GM18519 (cell line): ENCODE results near the gene ADAMTS14.

Experiments used
- ATAC-seq: cut with Tn5 transposase; IDR thresholded peaks from one replicate; pipeline ENCODE4 v1.9.1; 2021; ENCODE audit warnings: mild to moderate bottlenecking, moderate library complexity; ENCODE audit not compliant: unreplicated experiment, low FRiP score

Gene ADAMTS14

DNA sequence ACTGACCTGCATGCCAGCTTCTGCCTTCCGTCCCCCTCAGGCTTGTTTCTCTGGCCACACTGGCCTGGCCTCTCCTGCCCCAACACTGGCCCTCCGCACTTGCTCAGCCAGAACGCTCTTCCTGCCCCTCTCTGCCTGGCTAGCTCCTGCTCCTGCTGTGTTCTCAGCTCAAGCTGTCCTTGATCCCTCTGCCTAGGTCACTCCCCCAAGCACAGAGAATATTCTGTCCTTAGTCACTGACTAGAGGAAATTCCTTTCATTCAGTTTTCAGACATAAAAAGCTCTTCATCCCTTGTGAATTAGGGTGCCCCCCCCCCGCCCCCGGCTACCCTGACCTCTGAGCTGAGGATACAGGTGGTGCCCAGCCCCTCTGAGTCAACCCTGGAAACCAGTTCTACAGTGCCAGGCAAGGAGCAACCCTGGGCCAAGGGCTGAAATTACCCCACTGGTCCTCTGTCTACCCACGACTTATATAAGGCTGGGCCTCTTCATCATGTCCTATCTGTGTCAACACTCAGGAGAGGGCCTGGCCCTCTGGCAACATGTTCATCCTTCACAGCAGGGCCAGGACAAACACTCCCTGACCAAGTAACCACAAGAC, 136.8 kb downstream of the ADAMTS14 start:
- ATAC-seq = no peak

DNA sequence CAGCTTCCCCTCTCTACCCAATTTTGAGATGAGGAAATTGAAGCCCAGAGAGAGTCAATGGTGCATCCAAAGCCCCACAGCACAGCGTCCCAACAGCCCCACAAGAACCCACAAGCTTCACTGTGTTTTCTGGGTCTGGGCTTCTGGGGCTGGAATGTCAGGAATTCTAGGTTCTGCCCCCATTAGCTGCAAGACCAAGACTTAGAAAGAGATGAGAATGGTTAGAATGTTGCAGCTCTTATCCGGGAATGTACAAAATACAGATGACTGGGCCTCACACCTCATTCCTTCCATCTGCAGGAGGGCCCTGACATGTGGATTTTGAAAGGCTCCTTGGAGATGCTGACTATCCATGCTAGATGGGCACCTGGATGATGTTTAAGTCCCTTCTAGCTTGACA, 137.4 kb downstream of the ADAMTS14 start:
- no peak for ATAC-seq

DNA sequence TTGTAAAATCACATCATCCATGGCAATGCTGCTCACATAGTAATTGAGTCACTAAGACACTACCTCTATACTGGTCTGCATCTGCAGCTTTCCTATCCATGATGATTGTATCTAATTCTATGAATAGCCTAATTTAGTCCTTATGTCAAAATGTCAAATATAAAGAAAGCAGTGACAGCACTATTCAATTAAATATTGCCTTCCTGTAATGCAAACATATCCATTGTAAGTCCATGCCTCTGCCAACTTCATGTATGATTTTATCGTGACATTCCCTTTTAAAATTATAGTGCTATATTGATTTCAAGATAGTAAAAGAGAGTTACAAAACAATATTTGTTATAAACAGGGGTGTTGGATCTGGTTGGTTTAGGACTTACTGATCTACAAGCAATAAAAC, 138.7 kb downstream of the ADAMTS14 start:
- ATAC-seq = no peak

DNA sequence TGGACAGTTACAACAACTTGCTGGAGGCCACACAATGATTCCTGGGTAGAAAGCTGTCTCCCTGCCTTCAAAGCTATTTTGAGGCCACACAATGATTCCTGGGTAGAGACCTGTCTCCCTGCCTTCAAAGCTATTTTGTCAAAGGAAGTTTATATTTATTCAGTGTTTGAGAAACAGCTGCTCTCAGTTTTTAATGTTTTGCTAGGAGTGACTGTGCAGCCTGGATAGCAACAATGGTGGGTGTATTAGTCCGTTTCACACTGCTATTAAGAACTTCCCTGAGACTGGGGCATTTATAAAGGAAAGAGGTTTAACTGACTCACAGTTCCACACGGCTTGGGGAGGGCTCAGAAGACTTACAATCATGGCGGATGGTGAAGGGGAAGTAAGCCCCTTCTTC, 139.6 kb downstream of the ADAMTS14 start:
- ATAC-seq = no peak
